B cell (primary cell): ENCODE results near the gene TRAPPC1. TPM values are rescaled to one million over a fixed set of nuclear protein-coding genes. Genes with fewer than 3 reads are reported as not detected.

Source experiments
- ATAC-seq: fragments of 200-7000 bp; cut with Tn5 transposase; one replicate; pipeline ENCODE4 v1.10.0; 2021; ENCODE audit warnings: low read depth, mild to moderate bottlenecking, moderate number of reproducible peaks, moderate library complexity
- CTCF ChIA-PET: fragments of 350-600 bp; sonication (Branson Sonifier 250); formaldehyde crosslinking; loops from one replicate; lab custom pipeline; 2021; ENCODE audit warnings: antibody characterized with exemption, inconsistent platforms; lab: Charles Lee
- POLR2A ChIA-PET: fragments of 350-600 bp; sonication (Branson Sonifier 250); formaldehyde crosslinking; loops from one replicate; lab custom pipeline; 2021; ENCODE audit warnings: antibody characterized with exemption; lab: Charles Lee
- DNase-seq: peaks from one replicate; pipeline ENCODE4 v3.0.0; 2013
- H2AFZ ChIP-seq: 2 replicates; pipeline ENCODE4 v1.6.1; 2012; ENCODE audit warnings: mild to moderate bottlenecking, low read depth, low read length; ENCODE audit not compliant: insufficient read depth, poor library complexity, severe bottlenecking
- H3K27ac ChIP-seq, 2 donors: 1 replicate in 1 of 2; 2 replicates in 1 of 2; pipeline ENCODE4 v1.5.1; 2012 to 2013; ENCODE audit warnings: low read length in 2 of 2, mild to moderate bottlenecking in 2 of 2, moderate library complexity in 1 of 2
- H3K27me3 ChIP-seq, 4 experiments: fragments of 200-600 bp in 1 of 4; sonication (generic) in 1 of 4; replicated peaks in 1 of 4; 1 replicate in 2 of 4; 2 replicates in 2 of 4; pipeline versions ENCODE4 v1.6.1 to v1.7.0; 2013 to 2016; ENCODE audit warnings: low read length in 3 of 4, mild to moderate bottlenecking in 2 of 4, mixed read lengths in 1 of 4, moderate library complexity in 1 of 4; ENCODE audit not compliant: insufficient read depth in 4 of 4, control insufficient read depth in 3 of 4; ENCODE audit errors: control extremely low read depth in 1 of 4
- H3K36me3 ChIP-seq, 2 experiments: replicated peaks in 1 of 2; 1 replicate in 1 of 2; 2 replicates in 1 of 2; pipeline versions ENCODE4 v1.6.1 to v1.7.1; 2013; ENCODE audit warnings: low read length in 1 of 2; ENCODE audit not compliant: insufficient read depth in 2 of 2, control insufficient read depth in 1 of 2; ENCODE audit errors: control extremely low read depth in 1 of 2, extremely low read depth in 1 of 2
- H3K4me1 ChIP-seq, 2 donors: fragments of 200-600 bp in 1 of 2; sonication (generic) in 1 of 2; 1 replicate in 1 of 2; 2 replicates in 1 of 2; pipeline versions ENCODE4 v1.5.1 to v1.6.1; 2013 to 2017; ENCODE audit warnings: low read length in 2 of 2; ENCODE audit not compliant: control insufficient read depth in 2 of 2, insufficient read depth in 2 of 2
- H3K4me2 ChIP-seq: replicated peaks from 2 replicates; pipeline ENCODE3; 2012; ENCODE audit warnings: mild to moderate bottlenecking, low read depth, low read length; ENCODE audit not compliant: poor library complexity, severe bottlenecking
- H3K4me3 ChIP-seq, 5 experiments: fragments of 200-600 bp in 1 of 5; sonication (generic) in 1 of 5; 1 replicate in 3 of 5; 2 replicates in 2 of 5; pipeline versions ENCODE4 v1.5.1 to v1.7.0; 2011 to 2016; ENCODE audit warnings: low read length in 4 of 5, mild to moderate bottlenecking in 4 of 5, low read depth in 2 of 5, control low read depth in 1 of 5, moderate library complexity in 1 of 5; ENCODE audit not compliant: insufficient read depth in 1 of 5; ENCODE audit errors: control extremely low read depth in 1 of 5, extremely low read depth in 1 of 5
- H3K79me2 ChIP-seq: fragments of 200-600 bp; sonication (generic); one replicate; pipeline ENCODE4 v1.6.0; 2016; ENCODE audit warnings: low read length; ENCODE audit not compliant: control insufficient read depth, insufficient read depth
- H3K9ac ChIP-seq: fragments of 200-600 bp; sonication (generic); 2 replicates; pipeline ENCODE4 v1.6.1; 2017; ENCODE audit warnings: mild to moderate bottlenecking, low read length, moderate library complexity
- H3K9me3 ChIP-seq, 3 donors: one replicate each; pipeline versions ENCODE4 v1.6.1 to v1.7.1; 2013; ENCODE audit warnings: low read length in 2 of 3; ENCODE audit not compliant: control insufficient read depth in 2 of 3, insufficient read depth in 1 of 3; ENCODE audit errors: control extremely low read depth in 1 of 3
- H4K20me1 ChIP-seq: 2 replicates; pipeline ENCODE4 v1.6.0; 2012; ENCODE audit warnings: mild to moderate bottlenecking, low read length; ENCODE audit not compliant: insufficient read depth, control insufficient read depth, poor library complexity, severe bottlenecking
- H3K27ac Mint-ChIP-seq: one replicate; pipeline ENCODE4 v1.8.0; 2021; ENCODE audit warnings: mixed read lengths
- H3K27me3 Mint-ChIP-seq: one replicate; pipeline ENCODE4 v1.8.0; 2021; ENCODE audit warnings: mixed read lengths
- H3K4me1 Mint-ChIP-seq: one replicate; pipeline ENCODE4 v1.8.0; 2021; ENCODE audit warnings: mixed read lengths
- H3K4me3 Mint-ChIP-seq: one replicate; pipeline ENCODE4 v1.8.0; 2021; ENCODE audit warnings: mixed read lengths
- H3K9me3 Mint-ChIP-seq: one replicate; pipeline ENCODE4 v1.8.0; 2022; ENCODE audit warnings: mixed read lengths; ENCODE audit not compliant: insufficient read depth
- CTCF ChIP-seq: fragments of 200-600 bp; IDR thresholded peaks from one replicate; pipeline ENCODE4 v1.8.0; 2022; ENCODE audit warnings: antibody characterized with exemption, mild to moderate bottlenecking
- EZH2 ChIP-seq: IDR thresholded peaks from 2 replicates; pipeline ENCODE4 v1.6.1; 2012; ENCODE audit warnings: borderline replicate concordance, low read depth, mild to moderate bottlenecking, moderate library complexity, low read length; ENCODE audit not compliant: insufficient read depth, poor library complexity, severe bottlenecking
- WGBS: methylation state at CpG from one replicate; pipeline ENCODE4 v1.1.5; 2013; ENCODE audit warnings: missing lambda C conversion rate; ENCODE audit not compliant: insufficient coverage; 5-methylcytosine and 5-hydroxymethylcytosine counted together
- intact Hi-C: fragments of 100-400 bp; cut with micrococcal nuclease; formaldehyde crosslinking; loops from one replicate; pipeline ENCODE4 v1.10.0; 2022
- polyA plus RNA-seq: library from polyadenylated mRNA; depleted of rRNA; stranded (reverse); fragments of >200 nt; gene quantifications from 2 replicates; pipeline ENCODE4 v1.2.3, GENCODE V29; 2012
- total RNA-seq, 2 donors: library from RNA; stranded (reverse); fragments of 120-200 nt in 1 of 2; gene quantifications; 1 replicate in 1 of 2; 2 replicates in 1 of 2; pipeline versions ENCODE4 v1.2.3 to v1.2.4, GENCODE V29; 2013 to 2022

The TRAPPC1 gene
- total and polyA plus RNA-seq, 2 donors (not counting 1 experiment from before 2014, with no cell fraction given) = 118 to 173 TPM

GRCh38 chr17:7956228-7956965 lies 24.7 kb upstream of the TRAPPC1 start:
- CTCF ChIA-PET = no interaction called here
- Mint-ChIP-seq H3K4me1 (peaks cover 5% of the 10 kb centered on the region), H3K9me3 (no peaks in the 10 kb centered on the region), H3K27me3 (peaks cover 12% of the 10 kb centered on the region), H3K27ac (no peak overlapping the region), H3K4me3 (no peak overlapping the region)
- H3K4me3 ChIP-seq = no peak overlapping the region
- H3K9ac ChIP-seq = no peak overlapping the region
- DNase-seq = no peak
- no peak overlapping the region for H2AFZ ChIP-seq
- POLR2A ChIA-PET = interaction anchor here (0.7 kb wide), 1 partner anchor 182 kb away, joined by 7 read pairs; no protein-coding TSS in a partner anchor
- H3K27me3 ChIP-seq = peaks cover 0 to 2% (median under 1%) of the 10 kb centered on the region in 4 experiments
- no peaks in the 10 kb centered on the region for H3K36me3 ChIP-seq
- no peaks in the 10 kb centered on the region for H3K79me2 ChIP-seq
- no peaks in the 10 kb centered on the region for H3K9me3 ChIP-seq
- no peak for ATAC-seq
- intact Hi-C loops = no loop called here
- TF ChIP-seq EZH2 = no peak
- no peak for TF ChIP-seq CTCF
- 100% methylated on average over 6 of the region's 11 CpGs for WGBS
- no peaks in the 10 kb centered on the region for H4K20me1 ChIP-seq
- H3K4me2 ChIP-seq = no peak overlapping the region
- peaks cover 4 to 5% of the 10 kb centered on the region in 2 donors for H3K4me1 ChIP-seq
- H3K27ac ChIP-seq = no peak overlapping the region
